Renal pelvis (tissue), 12 donors: Measurements from ENCODE around the gene DUSP6. TPM values are rescaled to one million over a fixed set of nuclear protein-coding genes. Genes with fewer than 3 reads are reported as not detected.

Experiments used
- DNase-seq: peaks from one replicate; pipeline ENCODE4 v3.0.0-alpha.2; 2013
- long read RNA-seq, 16 experiments: transcript quantifications; one replicate each; lab custom pipeline, GENCODE V29; 2026
- polyA plus RNA-seq, 3 donors: library from polyadenylated mRNA; unstranded; fragments of 120-200 nt; gene quantifications; one replicate each; pipeline ENCODE4 v1.2.1, GENCODE V29; 2013; ENCODE audit not compliant: insufficient read length in 3 of 3

DUSP6 gene, protein sequence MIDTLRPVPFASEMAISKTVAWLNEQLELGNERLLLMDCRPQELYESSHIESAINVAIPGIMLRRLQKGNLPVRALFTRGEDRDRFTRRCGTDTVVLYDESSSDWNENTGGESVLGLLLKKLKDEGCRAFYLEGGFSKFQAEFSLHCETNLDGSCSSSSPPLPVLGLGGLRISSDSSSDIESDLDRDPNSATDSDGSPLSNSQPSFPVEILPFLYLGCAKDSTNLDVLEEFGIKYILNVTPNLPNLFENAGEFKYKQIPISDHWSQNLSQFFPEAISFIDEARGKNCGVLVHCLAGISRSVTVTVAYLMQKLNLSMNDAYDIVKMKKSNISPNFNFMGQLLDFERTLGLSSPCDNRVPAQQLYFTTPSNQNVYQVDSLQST
- polyA plus RNA-seq, result 10 to 100 TPM; 79.1 to 86.2 (median 79.9) TPM
- long read RNA-seq, donor 1, full-length matches to known transcripts, result 41 of 41 reads
- long read RNA-seq, donor 1, partial matches to known transcripts, result 0 of 41 reads
- long read RNA-seq, donor 1, other reads (novel, unspliced or antisense), result 0 of 41 reads
- long read RNA-seq, donor 2, full-length matches to known transcripts, result 47 of 47 reads
- long read RNA-seq, donor 2, partial matches to known transcripts, result 0 of 47 reads
- long read RNA-seq, donor 2, other reads (novel, unspliced or antisense), result 0 of 47 reads
- long read RNA-seq, donor 3, full-length matches to known transcripts, result 36 of 44 reads
- long read RNA-seq, donor 3, partial matches to known transcripts, result 8 of 44 reads
- long read RNA-seq, donor 3, other reads (novel, unspliced or antisense), result 0 of 44 reads
- long read RNA-seq, donor 4, full-length matches to known transcripts, result 34 of 41 reads
- long read RNA-seq, donor 4, partial matches to known transcripts, result 7 of 41 reads
- long read RNA-seq, donor 4, other reads (novel, unspliced or antisense), result 0 of 41 reads
- long read RNA-seq, donor 5, full-length matches to known transcripts, result 20 of 20 reads
- long read RNA-seq, donor 5, partial matches to known transcripts, result 0 of 20 reads
- long read RNA-seq, donor 5, other reads (novel, unspliced or antisense), result 0 of 20 reads
- long read RNA-seq, donor 6, full-length matches to known transcripts, result 44 of 44 reads
- long read RNA-seq, donor 6, partial matches to known transcripts, result 0 of 44 reads
- long read RNA-seq, donor 6, other reads (novel, unspliced or antisense), result 0 of 44 reads
- long read RNA-seq, donor 7, full-length matches to known transcripts, result 38 of 38 reads
- long read RNA-seq, donor 7, partial matches to known transcripts, result 0 of 38 reads
- long read RNA-seq, donor 7, other reads (novel, unspliced or antisense), result 0 of 38 reads
- long read RNA-seq, donor 8, full-length matches to known transcripts, result 22 of 22 reads
- long read RNA-seq, donor 8, partial matches to known transcripts, result 0 of 22 reads
- long read RNA-seq, donor 8, other reads (novel, unspliced or antisense), result 0 of 22 reads
- long read RNA-seq, donor 9, full-length matches to known transcripts, result 55 of 68 reads
- long read RNA-seq, donor 9, partial matches to known transcripts, result 13 of 68 reads
- long read RNA-seq, donor 9, other reads (novel, unspliced or antisense), result 0 of 68 reads
- long read RNA-seq, donor 10, full-length matches to known transcripts, result 30 of 35 reads
- long read RNA-seq, donor 10, partial matches to known transcripts, result 5 of 35 reads
- long read RNA-seq, donor 10, other reads (novel, unspliced or antisense), result 0 of 35 reads
- long read RNA-seq, donor 11, full-length matches to known transcripts, result 23 of 23 reads
- long read RNA-seq, donor 11, partial matches to known transcripts, result 0 of 23 reads
- long read RNA-seq, donor 11, other reads (novel, unspliced or antisense), result 0 of 23 reads
- long read RNA-seq, donor 12, full-length matches to known transcripts, result 42 of 42 reads
- long read RNA-seq, donor 12, partial matches to known transcripts, result 0 of 42 reads
- long read RNA-seq, donor 12, other reads (novel, unspliced or antisense), result 0 of 42 reads
- long read RNA-seq, donor 13, full-length matches to known transcripts, result 8 of 8 reads
- long read RNA-seq, donor 13, partial matches to known transcripts, result 0 of 8 reads
- long read RNA-seq, donor 13, other reads (novel, unspliced or antisense), result 0 of 8 reads
- long read RNA-seq, donor 14, result 0 reads
- long read RNA-seq, donor 15, full-length matches to known transcripts, result 59 of 65 reads
- long read RNA-seq, donor 15, partial matches to known transcripts, result 6 of 65 reads
- long read RNA-seq, donor 15, other reads (novel, unspliced or antisense), result 0 of 65 reads
- long read RNA-seq, donor 16, full-length matches to known transcripts, result 46 of 54 reads
- long read RNA-seq, donor 16, partial matches to known transcripts, result 8 of 54 reads
- long read RNA-seq, donor 16, other reads (novel, unspliced or antisense), result 0 of 54 reads

DNA sequence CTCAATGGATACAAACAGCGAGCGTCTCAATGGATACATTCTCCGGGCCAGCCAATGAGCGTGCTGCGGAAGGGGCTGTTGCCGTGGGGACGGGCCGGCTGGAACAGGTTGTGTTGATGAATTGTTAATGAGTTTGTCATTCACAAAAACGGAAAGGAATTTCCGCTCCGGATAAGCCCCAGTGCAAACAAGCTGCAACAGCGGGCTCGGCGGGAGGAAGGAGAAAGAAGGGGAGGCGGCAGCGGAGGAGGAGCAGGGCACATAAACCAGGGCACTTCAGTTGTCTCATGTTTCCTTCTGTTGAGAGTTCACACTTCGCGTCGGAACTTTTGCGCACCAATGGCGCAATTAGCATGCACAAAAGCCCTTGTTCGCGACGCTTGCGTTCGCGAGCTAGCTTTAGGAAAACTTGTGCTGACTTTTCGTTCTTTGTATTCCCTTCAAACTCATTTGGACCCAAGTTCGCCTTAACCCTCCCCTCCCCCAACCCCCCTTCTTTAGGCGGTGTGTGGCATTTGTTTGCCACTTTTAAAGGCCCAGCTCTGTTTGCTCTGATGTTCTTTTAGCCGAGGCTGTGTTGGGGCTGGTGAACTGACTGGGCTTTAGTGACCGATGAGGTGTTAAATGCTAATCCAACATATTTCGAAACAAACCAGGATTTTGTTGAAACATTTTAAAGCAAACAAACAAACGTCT lies at the start of gene DUSP6:
TSS of gene DUSP6 (minus strand) at position 10 of the 696 bp plus-strand sequence. CDS start 462 bp downstream, outside the sequence.
- DNase-seq, result peak; percentile 98

DNA sequence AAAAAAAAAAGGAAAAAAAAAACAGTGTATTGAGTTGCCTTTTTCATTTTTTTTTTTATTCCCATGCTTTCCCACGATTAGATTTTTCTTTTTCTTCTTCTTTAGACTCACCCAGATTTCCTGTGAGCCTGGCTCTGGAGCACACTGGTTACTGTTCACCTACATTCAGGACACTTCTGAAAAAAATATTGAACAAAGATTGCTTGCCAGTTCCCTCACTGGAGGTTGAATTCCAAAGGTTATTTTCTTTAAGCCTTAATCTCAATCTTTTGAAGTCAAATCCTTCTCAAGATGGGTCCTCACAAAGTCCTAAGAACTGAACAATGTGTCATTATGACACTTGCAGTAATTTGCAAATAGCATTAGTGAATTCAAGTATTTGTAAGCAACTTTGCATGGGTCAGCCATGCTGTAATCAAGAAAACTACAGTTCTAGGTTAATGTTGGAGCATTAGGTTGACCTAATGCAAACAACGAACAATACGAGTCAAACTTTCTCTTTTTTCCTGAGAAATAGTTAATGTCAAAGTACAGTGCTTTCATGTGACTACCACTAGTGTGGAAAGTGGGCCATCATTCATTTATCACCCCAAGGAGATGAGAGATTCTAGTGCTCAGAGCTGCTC lies 49.2 kb upstream of the DUSP6 start:
- DNase-seq, result no peak

DNA sequence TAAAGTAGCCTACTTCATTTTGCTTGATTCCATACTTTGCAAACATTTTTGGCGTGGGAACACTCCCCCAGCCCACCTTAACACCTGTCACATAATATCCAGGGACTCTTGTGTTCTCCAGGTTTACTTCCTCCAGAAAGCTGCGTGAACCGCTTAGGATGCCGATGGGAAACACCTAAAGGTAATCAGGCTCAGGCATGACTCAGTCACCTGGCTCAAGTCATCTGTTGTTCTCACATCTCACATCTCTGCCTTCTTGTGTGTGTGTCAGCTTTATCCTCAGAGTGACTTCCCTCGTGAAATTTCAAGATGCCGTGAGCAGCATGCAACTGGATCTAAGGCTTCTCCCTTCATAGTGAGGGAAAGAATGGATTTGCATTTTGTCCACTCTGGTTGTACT lies 48.1 kb upstream of the DUSP6 start:
- no peak for DNase-seq

DNA sequence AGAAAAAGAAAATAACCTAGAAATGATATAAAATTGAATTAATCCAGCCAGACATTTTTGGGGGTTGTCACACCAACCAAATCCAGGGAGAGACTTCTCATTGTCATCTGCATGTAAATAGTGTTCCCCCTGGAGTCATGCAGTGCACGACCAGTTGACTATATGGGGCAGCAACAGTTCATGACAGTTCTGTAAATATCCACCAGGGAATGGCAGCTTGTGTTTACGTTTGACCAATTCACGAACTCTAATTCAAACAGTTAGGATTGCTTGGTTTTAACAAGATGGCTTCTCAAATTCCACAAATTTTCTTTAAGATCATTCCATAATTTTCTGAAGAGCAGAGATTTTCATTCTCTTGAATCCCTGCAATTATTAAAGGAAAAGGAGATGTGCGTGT lies 43.4 kb upstream of the DUSP6 start:
- DNase-seq, result no peak

DNA sequence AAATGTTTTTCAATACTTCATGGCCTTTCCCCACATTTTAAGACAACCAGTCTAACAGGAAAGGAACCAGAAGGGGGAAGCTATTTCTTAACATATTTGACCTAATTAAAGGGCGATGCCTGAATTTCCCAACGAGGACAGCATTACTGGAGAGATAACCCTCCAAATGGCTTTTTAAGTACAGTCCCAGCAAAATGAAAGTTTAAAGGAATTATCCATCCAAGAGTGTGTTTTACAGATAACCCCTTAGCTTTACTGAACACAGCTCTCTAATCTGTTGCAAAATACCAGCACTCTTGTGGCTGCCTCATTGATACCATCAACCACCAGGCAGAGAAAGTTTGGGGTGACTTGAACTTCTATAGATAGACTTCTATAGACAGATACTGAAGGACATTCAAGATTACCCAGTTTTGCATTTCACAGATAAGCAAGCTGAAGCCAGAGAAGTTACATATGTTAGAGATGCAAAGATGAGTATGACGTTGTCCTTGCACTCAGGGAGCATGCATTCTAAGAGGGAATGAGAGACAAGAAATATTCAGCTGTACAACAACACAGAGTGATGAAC lies 41.3 kb upstream of the DUSP6 start:
- no peak for DNase-seq

DNA sequence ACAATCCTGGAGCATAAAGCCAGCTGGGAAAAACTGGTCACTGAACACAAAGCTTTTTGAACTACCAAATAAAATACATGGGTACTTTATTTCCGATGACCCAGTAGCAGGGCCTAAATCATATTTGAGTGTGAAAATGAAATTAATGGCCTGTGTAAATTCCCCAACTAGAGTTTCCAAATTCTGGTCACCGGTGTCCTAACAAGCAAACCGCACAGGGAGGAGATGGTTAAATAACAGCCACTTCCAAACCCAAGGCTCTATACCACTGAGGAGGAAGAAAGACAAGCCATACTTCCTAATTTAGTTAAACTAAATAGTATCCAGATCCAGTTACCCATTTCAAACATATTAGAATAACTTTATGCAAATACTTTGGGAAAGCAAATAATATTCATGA lies 40.1 kb upstream of the DUSP6 start:
- DNase-seq, result no peak

DNA sequence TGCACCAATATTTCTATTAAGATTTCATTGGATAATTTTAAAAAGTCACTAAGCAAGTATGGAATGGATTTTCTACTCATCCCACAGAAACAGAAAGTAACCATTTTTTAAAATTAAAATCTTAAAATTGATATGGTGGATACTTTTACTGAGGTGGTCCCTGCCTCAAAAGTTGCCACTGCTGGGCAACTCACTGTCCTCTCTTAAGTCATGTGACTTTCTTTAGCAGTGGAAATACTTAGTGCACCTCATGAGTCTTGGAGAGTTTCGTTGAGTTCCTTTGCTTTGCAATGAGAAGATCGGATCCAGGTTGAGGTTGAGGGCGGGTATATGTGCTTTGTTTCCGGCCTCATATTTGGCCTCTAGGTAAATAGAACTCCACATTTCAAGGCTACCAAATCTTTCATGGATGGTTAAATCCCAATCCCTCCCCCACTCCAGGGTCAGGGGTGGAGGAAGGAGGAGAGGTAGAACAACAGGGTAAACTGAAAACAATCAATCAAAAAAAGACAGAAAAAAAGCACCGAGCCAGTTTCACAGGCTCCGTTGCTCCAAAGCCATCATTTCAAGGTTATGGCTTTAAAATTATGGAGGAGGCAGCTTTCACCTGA lies 39.5 kb upstream of the DUSP6 start:
- no peak for DNase-seq

DNA sequence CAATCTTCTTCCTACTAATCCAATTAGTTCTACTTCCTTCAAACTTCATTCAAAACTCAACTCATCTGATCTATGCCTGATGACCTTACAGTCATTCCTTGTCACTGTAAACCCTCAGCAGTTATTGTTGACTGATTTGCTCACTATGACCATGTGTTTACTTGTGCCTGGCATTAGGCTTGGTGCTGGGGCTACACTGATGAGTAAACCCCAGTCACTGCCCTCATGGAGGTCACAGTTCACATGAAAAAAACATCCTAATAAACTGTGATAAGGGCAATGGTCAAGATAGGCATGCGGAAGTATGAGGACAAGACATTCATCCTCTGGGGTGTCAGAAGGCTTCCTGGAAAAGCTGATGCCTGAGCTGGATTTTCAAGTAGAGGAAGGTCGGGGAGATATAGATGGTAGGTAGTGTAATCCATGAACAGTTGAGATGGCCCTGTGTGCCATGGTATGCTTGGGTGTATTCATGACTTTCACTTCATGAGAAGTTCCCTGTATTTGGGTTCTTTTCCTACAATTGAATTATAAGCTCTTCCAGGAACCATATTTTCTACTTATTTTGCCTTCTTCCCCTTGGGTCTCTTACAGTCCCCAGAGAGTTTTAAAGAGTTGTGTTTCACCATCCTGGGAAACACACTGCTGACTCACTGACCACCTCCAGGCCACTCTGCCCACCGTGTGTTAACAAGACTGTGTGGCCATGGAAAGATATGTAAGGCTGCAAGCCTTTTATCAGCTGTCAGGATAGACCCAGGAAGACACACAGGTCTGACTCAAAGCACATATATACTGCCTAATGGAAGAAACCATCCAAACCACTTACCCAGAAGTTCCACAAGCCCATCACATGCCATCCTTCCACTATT lies 38.7 kb upstream of the DUSP6 start:
- DNase-seq, result no peak

DNA sequence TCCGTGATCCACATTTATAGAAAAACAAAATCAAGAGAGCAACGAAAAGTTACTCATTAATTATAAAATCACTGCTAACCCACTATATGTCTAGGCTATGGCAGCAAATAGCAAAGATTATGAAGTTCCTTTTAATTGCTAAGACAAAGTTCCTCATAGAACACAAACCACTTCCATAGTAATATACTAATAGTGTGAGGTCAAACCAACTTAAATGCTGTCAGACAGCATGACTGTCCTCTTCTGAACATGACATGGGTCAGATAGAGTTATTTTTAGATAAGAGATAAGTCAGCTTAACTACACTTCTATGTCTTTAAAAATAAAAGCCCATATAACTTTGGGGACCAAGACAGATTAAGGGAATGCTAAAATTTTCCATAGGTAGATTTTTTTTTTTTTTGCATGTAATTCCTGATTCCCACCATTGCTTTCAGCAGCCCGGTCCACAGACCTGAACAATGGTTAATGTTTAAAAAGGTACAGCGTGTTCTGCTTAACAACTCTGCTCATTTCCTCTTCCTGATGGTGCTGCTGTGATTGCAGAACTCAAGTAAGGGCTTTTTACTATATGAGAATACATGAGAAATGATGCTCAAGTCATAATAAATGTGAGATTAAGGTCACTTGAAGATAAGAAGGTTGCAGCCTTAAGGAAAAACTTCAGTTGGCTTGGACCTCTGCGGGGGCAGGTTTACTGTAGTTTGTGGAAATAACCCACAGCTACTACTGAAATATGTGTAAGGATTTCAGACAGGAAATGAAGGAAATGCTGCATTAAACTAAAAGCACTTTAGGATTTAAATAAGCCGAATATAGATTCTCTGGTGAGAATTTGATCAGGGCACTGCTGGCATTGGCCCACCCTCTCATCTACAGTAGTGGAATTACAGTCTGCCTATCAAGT lies 37.7 kb upstream of the DUSP6 start:
- no peak for DNase-seq

DNA sequence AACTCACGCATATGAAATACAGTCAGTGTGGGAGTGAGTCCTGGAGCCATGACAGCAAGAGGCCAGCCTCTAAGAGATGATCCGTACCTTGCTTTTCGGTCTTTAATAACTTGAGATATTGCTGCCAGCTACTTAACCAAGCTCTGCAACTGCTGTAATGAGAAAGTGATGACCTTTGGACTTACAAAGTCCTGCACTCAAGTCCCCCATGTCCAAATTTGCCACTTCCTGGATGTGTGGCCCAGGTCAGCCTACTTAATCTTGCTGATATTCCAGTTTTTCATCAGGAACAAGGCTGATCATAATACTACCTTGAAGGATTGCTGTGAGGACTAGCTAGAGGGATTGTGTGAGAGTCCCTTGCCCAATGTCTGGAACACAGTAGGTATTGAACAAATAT lies 33.8 kb upstream of the DUSP6 start:
- no peak for DNase-seq

DNA sequence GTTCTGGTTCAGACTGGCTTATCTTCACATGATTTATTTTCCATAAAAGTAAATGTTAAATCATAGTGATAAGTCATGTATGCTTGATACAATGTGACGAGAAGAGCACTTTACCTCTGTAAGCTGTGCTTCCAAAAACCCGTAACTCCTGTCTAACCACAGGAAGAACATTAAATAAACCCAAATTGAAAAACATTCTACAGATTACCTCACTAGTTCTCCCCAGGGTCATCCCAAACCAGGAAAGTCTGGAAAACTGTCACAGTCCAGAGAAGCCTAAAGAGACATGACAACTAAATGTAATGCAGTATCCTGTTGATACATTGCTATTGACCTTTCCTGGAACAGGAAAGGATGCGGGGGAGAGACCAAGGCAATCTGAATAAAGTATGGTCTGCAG lies 32.5 kb upstream of the DUSP6 start:
- no peak for DNase-seq

DNA sequence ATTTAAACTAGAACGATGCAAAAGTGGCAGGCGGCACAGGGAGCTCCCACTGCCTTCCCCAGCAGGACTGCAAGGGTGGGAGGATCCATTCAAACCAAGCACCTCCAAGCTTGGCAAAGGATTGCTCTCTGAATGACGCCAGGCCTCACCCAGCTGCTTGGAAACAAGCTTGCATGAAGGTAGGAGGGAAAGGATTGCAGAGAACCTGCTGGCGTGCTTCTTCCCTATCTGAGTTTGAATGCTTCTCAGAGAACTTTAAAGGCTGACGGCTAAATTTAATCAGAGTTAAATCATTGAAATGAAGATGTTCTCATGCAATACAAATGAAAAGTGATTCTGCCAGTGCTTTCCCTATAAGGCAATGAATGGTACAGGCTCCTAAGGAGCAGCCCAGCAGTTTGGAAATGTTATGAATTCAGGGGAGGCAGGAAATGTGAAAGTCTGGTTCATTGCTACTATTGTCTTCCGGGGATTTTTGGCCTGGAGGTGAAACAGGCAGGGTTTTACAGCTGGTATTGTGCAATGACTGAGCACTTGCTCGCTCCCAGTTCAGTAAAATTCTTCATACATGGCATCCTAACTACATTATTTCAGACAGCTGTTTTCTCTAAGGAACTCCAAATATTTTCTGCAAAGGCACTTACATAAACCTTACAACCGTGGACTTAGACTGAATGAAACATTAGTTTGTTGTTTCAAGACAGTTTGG lies 31.9 kb upstream of the DUSP6 start:
- no peak for DNase-seq

DNA sequence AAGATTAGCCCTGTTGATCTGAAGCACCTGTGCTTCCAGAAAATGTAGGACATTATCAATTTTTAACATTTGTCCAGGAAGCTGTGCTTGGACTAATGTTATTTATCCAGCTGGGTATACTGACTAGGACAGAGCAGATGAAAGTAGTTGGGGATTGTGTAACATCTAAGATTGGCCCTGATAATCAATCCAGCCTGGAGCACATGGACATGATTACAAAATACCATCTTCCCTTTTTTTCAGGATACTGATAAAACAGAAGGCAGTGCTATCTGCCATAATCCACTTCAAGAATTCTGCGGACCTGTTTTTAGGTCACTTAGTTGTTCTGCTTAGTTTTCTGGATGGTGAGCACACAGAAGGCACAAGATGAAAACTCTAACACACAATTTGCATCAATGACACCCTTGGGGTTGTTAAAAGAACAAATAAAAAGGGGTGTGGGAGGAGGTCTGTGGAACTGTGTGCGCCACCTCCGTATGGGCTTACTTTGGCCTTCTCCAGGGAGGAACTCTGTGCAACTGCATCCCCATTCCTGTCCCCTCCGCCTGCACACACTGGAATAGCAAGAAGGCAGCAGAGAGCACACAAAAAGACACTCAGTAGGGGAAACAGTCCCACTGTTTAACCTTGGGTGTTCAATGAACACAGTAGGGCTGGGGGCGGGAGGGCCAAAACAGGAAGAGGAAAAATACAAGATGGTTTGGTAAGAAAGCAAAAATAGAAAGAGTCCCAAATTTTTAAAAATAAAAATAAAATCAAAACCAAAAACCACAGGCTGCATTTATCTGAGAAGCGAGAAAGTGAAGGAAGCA lies 31.1 kb upstream of the DUSP6 start:
- no peak for DNase-seq

DNA sequence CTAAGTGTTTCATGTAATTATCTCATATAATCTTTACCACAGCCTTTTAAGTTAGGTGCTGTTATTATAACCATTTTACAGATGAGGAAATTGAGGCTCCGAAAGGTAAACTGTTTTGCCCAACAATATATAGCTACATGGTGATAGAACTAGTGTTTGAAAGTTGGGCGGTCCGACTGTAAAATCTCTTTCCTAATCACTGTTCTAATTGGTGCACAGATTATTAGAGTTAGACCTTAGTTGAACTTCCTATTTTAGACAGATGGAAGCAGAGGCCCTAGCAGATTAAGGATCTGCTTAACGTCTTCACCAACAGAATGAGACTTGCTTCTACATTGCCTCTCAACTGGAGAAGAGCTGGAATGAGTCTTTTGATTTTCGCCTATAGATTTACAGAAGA lies 30.0 kb upstream of the DUSP6 start:
- DNase-seq, result no peak
